ENCODE measurements around the gene MINDY1. TPM values are rescaled to one million over a fixed set of nuclear protein-coding genes. Genes with fewer than 3 reads are reported as not detected.

MINDY1 gene
- total and polyA plus RNA-seq, 7 donors: 4.4 to 26.0 (median 16.2) TPM

DNA sequence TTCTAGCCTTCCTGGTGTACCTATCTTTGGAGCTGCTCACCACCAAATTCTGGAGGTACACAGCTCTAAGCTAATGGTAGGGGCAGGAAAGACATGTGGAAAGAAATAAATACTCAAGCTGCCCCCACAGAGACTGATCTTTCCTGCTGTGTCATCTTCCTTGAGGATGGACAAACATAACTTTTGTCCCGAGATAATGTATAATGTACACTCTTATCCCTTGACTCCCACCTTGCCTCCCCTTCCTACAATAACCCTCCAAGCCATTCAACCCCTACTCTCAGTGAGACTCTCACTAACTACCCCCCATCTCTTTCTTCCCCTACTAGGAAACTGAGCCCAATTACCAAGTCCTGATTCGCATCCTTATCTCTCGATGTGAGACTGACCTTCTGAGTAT, 12.5 kb downstream of the MINDY1 start:
- no peak for ATAC-seq
- 81 to 91% (median 84%) methylated on average over 3 of the region's 3 CpGs for WGBS, 3 donors
- no peak overlapping the region for H3K4me3 ChIP-seq
- H3K27me3 ChIP-seq (ENCODE audit: insufficient read depth in 3 of 3, low read length in 2 of 3): no peaks in the 10 kb centered on the region
- TF ChIP-seq, protein P1, sequence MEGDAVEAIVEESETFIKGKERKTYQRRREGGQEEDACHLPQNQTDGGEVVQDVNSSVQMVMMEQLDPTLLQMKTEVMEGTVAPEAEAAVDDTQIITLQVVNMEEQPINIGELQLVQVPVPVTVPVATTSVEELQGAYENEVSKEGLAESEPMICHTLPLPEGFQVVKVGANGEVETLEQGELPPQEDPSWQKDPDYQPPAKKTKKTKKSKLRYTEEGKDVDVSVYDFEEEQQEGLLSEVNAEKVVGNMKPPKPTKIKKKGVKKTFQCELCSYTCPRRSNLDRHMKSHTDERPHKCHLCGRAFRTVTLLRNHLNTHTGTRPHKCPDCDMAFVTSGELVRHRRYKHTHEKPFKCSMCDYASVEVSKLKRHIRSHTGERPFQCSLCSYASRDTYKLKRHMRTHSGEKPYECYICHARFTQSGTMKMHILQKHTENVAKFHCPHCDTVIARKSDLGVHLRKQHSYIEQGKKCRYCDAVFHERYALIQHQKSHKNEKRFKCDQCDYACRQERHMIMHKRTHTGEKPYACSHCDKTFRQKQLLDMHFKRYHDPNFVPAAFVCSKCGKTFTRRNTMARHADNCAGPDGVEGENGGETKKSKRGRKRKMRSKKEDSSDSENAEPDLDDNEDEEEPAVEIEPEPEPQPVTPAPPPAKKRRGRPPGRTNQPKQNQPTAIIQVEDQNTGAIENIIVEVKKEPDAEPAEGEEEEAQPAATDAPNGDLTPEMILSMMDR (IDR thresholded peaks at IDR 0.05): no peak
- peaks cover 0 to 28% of the 10 kb centered on the region in 2 donors for H3K36me3 ChIP-seq (ENCODE audit: insufficient read depth in 1 of 2, low read depth in 1 of 2)
- H3K27ac ChIP-seq: no peak overlapping the region
- DNase-seq: no peak
- intact Hi-C loops (cut with DNase I): no loop called here
- H3K9me3 ChIP-seq: no peaks in the 10 kb centered on the region
- H3K4me1 ChIP-seq: peaks cover 11% of the 10 kb centered on the region

DNA sequence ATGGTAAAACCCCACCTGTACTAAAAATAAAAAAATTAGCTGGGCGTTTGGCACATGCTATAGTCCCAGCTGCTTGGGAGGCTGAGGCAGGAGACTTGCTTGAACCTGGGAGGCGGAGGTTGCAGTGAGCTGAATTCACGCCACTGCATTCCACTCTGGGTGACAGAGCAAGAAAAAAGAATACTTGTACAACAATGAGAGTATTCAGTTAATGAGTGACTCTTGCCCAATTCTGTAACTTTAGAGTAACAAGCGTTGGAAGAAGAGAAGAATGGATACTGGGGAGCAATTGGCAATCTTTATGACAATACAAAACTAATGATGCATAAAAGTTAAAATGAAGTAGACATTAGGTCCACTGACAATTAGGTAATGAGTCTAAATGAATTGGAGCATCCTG, 14.1 kb downstream of the MINDY1 start:
- Histone ChIP-seq H3K4me1 (peaks cover 11% of the 10 kb centered on the region), H3K4me3 (no peak overlapping the region), H3K36me3 (ENCODE audit: insufficient read depth in 1 of 2, low read depth in 1 of 2) (peaks cover 0 to 12% of the 10 kb centered on the region in 2 donors), H3K27me3 (ENCODE audit: insufficient read depth in 3 of 3, low read length in 2 of 3) (no peaks in the 10 kb centered on the region), H3K9me3 (no peaks in the 10 kb centered on the region), H3K27ac (no peak overlapping the region)
- 42 to 53% (median 50%) methylated on average over 4 of the region's 4 CpGs for WGBS, 3 donors
- ATAC-seq (no peak), DNase-seq (no peak)
- TF ChIP-seq, protein P1 (IDR thresholded peaks at IDR 0.05): no peak
- intact Hi-C loops (cut with DNase I): no loop called here

DNA sequence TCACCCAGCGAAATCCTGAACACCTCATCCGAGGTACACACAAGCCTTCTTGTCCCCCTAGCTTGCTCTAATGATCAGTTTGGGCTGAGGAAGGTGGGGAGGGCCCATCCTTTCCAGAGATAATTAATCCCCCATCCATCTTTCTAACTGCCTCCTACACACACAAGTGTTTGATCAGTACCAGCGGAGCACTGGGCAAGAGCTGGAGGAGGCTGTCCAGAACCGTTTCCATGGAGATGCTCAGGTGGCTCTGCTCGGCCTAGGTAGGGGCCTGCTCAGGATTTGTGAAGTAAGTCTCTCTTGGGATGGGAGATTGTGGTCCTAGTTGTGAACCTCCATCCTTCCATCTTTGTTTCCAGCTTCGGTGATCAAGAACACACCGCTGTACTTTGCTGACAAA, 18.8 kb downstream of the MINDY1 start:
- TF ChIP-seq, protein P1 (IDR thresholded peaks at IDR 0.05): no peak
- intact Hi-C loops (cut with DNase I): no loop called here
- no peak overlapping the region for H3K4me3 ChIP-seq
- no peaks in the 10 kb centered on the region for H3K27me3 ChIP-seq (ENCODE audit: insufficient read depth in 3 of 3, low read length in 2 of 3)
- no peaks in the 10 kb centered on the region for H3K4me1 ChIP-seq
- WGBS, 3 donors: 87 to 88% (median 87%) methylated on average over 7 of the region's 7 CpGs
- ATAC-seq (no peak), DNase-seq (no peak)
- H3K36me3 ChIP-seq (ENCODE audit: insufficient read depth in 1 of 2, low read depth in 1 of 2): no peaks in the 10 kb centered on the region
- no peak overlapping the region for H3K27ac ChIP-seq
- no peaks in the 10 kb centered on the region for H3K9me3 ChIP-seq

DNA sequence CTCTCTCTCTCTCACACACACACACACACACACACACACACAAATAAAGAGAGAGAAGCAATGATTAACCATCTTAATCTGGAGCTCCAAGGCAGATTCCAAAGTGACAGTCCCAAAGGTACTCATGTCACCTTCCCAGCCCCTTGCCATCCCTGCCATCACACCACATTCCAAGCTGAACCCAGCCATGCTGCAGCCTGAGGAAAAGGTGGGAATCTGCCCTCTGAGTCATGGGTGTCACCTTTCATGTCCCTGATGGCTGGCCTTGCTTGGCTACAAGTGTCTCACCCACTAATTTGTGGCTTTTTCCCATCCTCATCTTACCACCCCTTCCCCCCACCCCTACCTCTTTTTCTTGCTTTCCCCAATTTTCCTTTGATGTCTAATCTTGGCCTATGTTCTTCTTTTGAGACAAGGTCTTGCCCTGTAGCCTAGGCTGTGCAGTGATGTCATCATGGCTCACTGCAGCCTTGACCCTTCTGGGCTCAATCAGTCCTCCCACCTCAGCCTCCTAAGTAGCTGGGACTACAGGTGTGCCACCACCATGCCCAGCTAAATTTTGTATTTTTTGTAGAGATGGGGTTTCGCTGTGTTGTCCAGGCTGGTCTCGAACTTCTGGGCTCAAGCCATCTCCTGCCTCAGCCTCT, 21.4 kb downstream of the MINDY1 start:
- no peak overlapping the region for H3K4me3 ChIP-seq
- H3K36me3 ChIP-seq (ENCODE audit: insufficient read depth in 1 of 2, low read depth in 1 of 2): no peaks in the 10 kb centered on the region
- ATAC-seq (peak in 1 of 4 donors; percentile 52), DNase-seq (no peak)
- no peak overlapping the region for H3K27ac ChIP-seq
- no peaks in the 10 kb centered on the region for H3K27me3 ChIP-seq (ENCODE audit: insufficient read depth in 3 of 3, low read length in 2 of 3)
- TF ChIP-seq, protein P1 (IDR thresholded peaks at IDR 0.05): no peak
- WGBS, 3 donors: 88 to 94% (median 91%) methylated on average over 2 of the region's 2 CpGs
- no peaks in the 10 kb centered on the region for H3K4me1 ChIP-seq
- no peaks in the 10 kb centered on the region for H3K9me3 ChIP-seq
- intact Hi-C loops (cut with DNase I): no loop called here
